ENCODE data around the gene SPAG9.
A peak's percentile ranks its signal among the peaks of the same experiment; 100 is the strongest.

Gene SPAG9

GRCh38 chr17:50917418-50917743, 203.3 kb downstream of the SPAG9 start:
- peak; percentile 54 for DNase-seq (ENCODE audit: low spot score)

DNA sequence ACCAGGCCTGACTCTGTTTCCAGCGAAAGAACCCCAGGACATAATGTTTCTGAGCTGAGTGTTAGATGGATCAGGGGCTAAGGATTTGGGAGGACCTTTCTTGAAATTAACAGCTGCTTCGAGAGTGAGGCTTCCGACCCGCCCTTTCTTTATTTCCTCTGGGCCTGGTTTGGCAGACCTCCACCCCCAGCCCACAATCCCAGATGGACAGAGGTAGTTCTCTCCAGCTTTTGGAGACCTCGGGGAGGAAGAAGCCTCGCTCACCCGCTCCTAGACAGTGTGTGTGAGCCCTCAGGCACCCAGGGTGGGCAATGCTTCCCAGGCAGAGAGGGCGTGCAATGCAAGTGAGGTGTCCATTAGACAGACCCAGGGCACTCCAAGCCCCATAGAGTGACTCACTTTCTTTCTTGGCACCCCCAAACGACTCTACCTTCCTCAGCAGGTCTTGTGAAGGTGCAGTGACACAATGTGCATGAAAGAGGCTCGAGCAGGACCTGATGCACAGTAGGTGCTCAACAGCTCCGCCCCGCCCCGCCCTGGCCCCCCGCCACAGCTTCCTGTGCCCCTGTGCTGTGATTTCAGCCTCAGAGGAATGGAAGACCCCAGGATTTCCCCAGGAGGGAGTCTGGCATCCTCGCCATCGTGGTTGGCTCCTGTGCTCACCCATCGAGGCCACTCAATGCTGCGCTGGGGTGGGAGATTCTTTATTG, 203.8 kb downstream of the SPAG9 start:
- DNase-seq (ENCODE audit: low spot score) = no peak

DNA sequence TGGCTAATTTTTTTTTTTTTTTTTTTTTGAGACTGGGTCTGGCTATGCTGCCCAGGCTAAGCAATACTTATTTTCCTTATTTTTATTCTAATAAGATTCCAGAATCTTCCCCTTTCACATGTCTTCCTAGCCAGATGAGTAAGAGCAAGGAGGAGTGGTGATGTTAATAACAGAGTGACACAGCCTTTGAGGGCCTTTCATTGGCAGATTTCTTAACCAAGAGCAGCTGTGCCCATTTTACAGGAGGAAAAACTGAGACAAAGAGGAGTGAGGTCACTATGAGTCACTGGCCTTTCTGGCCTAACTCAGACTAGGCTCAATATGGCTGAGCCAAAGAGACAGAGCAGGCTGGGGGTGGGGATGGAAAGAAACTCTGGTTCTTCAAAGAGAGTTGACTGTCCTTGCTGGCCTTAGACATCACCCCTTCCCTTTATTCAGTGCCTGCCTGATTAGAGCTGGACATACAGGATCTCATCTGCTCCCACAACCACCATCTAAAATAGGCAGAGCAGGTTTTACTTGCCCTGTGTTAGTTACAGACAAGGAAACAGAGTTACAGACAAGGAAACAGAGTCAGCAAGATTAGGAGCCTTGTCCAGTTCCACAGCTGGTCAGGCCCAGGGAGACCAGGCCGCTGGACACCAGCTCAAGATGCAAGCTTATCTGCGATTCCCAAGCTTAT, 204.5 kb downstream of the SPAG9 start:
- peak; percentile 29 for DNase-seq (ENCODE audit: low spot score)

- no peak for DNase-seq (ENCODE audit: low spot score)
Measured at GRCh38 chr17:50914505-50915063, 206.1 kb downstream of the SPAG9 start.

DNA sequence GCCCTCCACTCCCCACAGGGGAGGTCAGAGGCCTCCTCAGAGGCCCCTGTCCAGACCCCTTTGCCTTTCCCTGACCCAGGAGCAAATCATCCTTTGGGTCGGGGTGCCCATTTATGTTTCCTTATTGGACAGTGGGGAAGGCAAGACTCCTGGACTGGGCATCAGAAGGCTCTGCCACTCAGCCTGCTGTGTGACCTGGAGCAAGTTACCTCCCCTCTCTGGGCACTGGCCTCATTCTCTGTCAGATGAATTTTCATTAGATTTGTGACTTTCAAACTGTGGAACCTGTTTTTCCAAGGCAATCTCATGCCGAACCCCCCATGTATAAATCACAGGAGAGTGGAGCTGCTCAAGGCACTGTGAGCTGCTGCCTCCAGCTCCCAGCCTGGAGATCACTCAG, 207.5 kb downstream of the SPAG9 start:
- no peak for DNase-seq (ENCODE audit: low spot score)
